H9 (cell line): Measurements from ENCODE around the gene GID8. TPM values are rescaled to one million over a fixed set of nuclear protein-coding genes. Genes with fewer than 3 reads are reported as not detected.
A peak's percentile ranks its signal among the peaks of the same experiment; 100 is the strongest.

Source experiments
- DNase-seq: peaks from one replicate; pipeline ENCODE4 v3.0.0-alpha.2; 2017
- H2AFZ ChIP-seq: one replicate; pipeline ENCODE4 v1.6.1; 2013; ENCODE audit warnings: mild to moderate bottlenecking, low read length, control low read depth, moderate library complexity
- H2AK5ac ChIP-seq: 2 replicates; pipeline ENCODE4 v1.6.1; 2013; ENCODE audit warnings: low read length, control low read depth, mixed read lengths; ENCODE audit not compliant: insufficient read length
- H2BK120ac ChIP-seq: one replicate; pipeline ENCODE4 v1.6.1; 2013; ENCODE audit warnings: low read depth, mild to moderate bottlenecking, low read length, control low read depth, inconsistent platforms; ENCODE audit not compliant: poor library complexity, severe bottlenecking
- H2BK12ac ChIP-seq: 2 replicates; pipeline ENCODE4 v1.6.1; 2013; ENCODE audit warnings: low read length, control low read depth, mixed read lengths, low read depth; ENCODE audit not compliant: insufficient read length
- H2BK15ac ChIP-seq: 2 replicates; pipeline ENCODE4 v1.6.1; 2013; ENCODE audit warnings: low read depth, low read length, control low read depth
- H2BK20ac ChIP-seq: one replicate; pipeline ENCODE4 v1.6.1; 2013; ENCODE audit warnings: low read depth, mild to moderate bottlenecking, low read length, control low read depth, inconsistent platforms; ENCODE audit not compliant: poor library complexity, severe bottlenecking
- H2BK5ac ChIP-seq: 2 replicates; pipeline ENCODE4 v1.6.1; 2013; ENCODE audit warnings: low read length, control low read depth, mixed read lengths; ENCODE audit not compliant: insufficient read length
- H3K14ac ChIP-seq: 2 replicates; pipeline ENCODE4 v1.6.1; 2013; ENCODE audit warnings: low read length, control low read depth; ENCODE audit not compliant: insufficient read depth
- H3K18ac ChIP-seq: 2 replicates; pipeline ENCODE4 v1.6.1; 2013; ENCODE audit warnings: low read depth, mild to moderate bottlenecking, mixed read lengths, low read length, control low read depth; ENCODE audit not compliant: insufficient read length
- H3K23ac ChIP-seq: 2 replicates; pipeline ENCODE4 v1.6.1; 2013; ENCODE audit warnings: low read length, control low read depth, mixed read lengths, low read depth; ENCODE audit not compliant: insufficient read length
- H3K23me2 ChIP-seq: 2 replicates; pipeline ENCODE4 v1.6.1; 2013; ENCODE audit warnings: low read depth, mild to moderate bottlenecking, mixed read lengths, low read length, control low read depth; ENCODE audit not compliant: insufficient read length, poor library complexity, severe bottlenecking
- H3K27ac ChIP-seq: 2 replicates; pipeline ENCODE4 v1.5.1; 2013; ENCODE audit warnings: low read length, control low read depth, mixed read lengths, low read depth; ENCODE audit not compliant: insufficient read length
- H3K27me3 ChIP-seq: 2 replicates; pipeline ENCODE4 v1.6.1; 2013; ENCODE audit warnings: low read length, control low read depth, inconsistent platforms; ENCODE audit not compliant: insufficient read depth
- H3K4ac ChIP-seq: 2 replicates; pipeline ENCODE4 v1.6.1; 2013; ENCODE audit warnings: low read depth, mild to moderate bottlenecking, control low read depth, inconsistent platforms, low read length, moderate library complexity
- H3K4me1 ChIP-seq: 2 replicates; pipeline ENCODE4 v1.6.1; 2013; ENCODE audit warnings: low read length, control low read depth, inconsistent platforms; ENCODE audit not compliant: insufficient read depth
- H3K4me2 ChIP-seq: 2 replicates; pipeline ENCODE4 v1.6.1; 2013; ENCODE audit warnings: low read length, control low read depth, mixed read lengths; ENCODE audit not compliant: insufficient read length, insufficient read depth
- H3K56ac ChIP-seq: 2 replicates; pipeline ENCODE4 v1.6.1; 2013; ENCODE audit warnings: low read depth, mild to moderate bottlenecking, mixed read lengths, low read length, control low read depth; ENCODE audit not compliant: insufficient read length
- H3K79me1 ChIP-seq: 2 replicates; pipeline ENCODE4 v1.6.1; 2013; ENCODE audit warnings: low read depth, mild to moderate bottlenecking, moderate library complexity, low read length, control low read depth, inconsistent platforms; ENCODE audit not compliant: insufficient read depth, poor library complexity, severe bottlenecking
- H3K79me2 ChIP-seq: 2 replicates; pipeline ENCODE4 v1.6.1; 2013; ENCODE audit warnings: low read length, control low read depth, inconsistent platforms; ENCODE audit not compliant: insufficient read depth
- H3K9ac ChIP-seq: 2 replicates; pipeline ENCODE4 v1.6.1; 2013; ENCODE audit warnings: low read length, control low read depth, mixed read lengths; ENCODE audit not compliant: insufficient read length; ENCODE audit errors: extremely low read depth
- H3K9me3 ChIP-seq: one replicate; pipeline ENCODE4 v1.6.1; 2013; ENCODE audit warnings: low read depth, low read length, inconsistent platforms; ENCODE audit not compliant: control insufficient read depth
- H3T11ph ChIP-seq: one replicate; pipeline ENCODE4 v1.6.1; 2013; ENCODE audit warnings: mild to moderate bottlenecking, low read length, control low read depth, inconsistent platforms
- H4K20me1 ChIP-seq: one replicate; pipeline ENCODE4 v1.6.1; 2013; ENCODE audit not compliant: control insufficient read depth, insufficient read length, insufficient read depth
- H4K5ac ChIP-seq: 2 replicates; pipeline ENCODE4 v1.6.1; 2013; ENCODE audit warnings: low read depth, mild to moderate bottlenecking, mixed read lengths, low read length, control low read depth; ENCODE audit not compliant: insufficient read length
- H4K8ac ChIP-seq: replicated peaks from 2 replicates; pipeline ENCODE4 v1.6.1; 2013; ENCODE audit warnings: low read length, control low read depth, mixed read lengths, low read depth; ENCODE audit not compliant: insufficient read length
- H4K91ac ChIP-seq: 2 replicates; pipeline ENCODE4 v1.6.1; 2013; ENCODE audit warnings: low read depth, mild to moderate bottlenecking, moderate library complexity, mixed read lengths, low read length, control low read depth; ENCODE audit not compliant: insufficient read length
- H3K27ac Mint-ChIP-seq, 3 experiments: 2 replicates in 2 of 3; 3 replicates in 1 of 3; pipeline ENCODE4 v1.8.0; 2020 to 2021; ENCODE audit warnings: mixed read lengths in 3 of 3, mild to moderate bottlenecking in 1 of 3, moderate library complexity in 1 of 3
- H3K27me3 Mint-ChIP-seq: 2 replicates; pipeline ENCODE4 v1.8.0; 2021; ENCODE audit warnings: low read depth, mild to moderate bottlenecking, moderate library complexity, mixed read lengths
- H3K36me3 Mint-ChIP-seq, 3 experiments: 2 replicates in 2 of 3; 3 replicates in 1 of 3; pipeline ENCODE4 v1.8.0; 2020 to 2021; ENCODE audit warnings: low read depth in 3 of 3, mixed read lengths in 3 of 3; ENCODE audit not compliant: insufficient read depth in 1 of 3
- H3K4me1 Mint-ChIP-seq, 2 experiments: 2 replicates each; pipeline ENCODE4 v1.8.0; 2020; ENCODE audit warnings: mixed read lengths in 2 of 2
- H3K4me3 Mint-ChIP-seq, 2 experiments: 2 replicates in 1 of 2; 3 replicates in 1 of 2; pipeline ENCODE4 v1.8.0; 2020 to 2021; ENCODE audit warnings: mild to moderate bottlenecking in 2 of 2, mixed read lengths in 2 of 2, moderate library complexity in 1 of 2
- H3K9me3 Mint-ChIP-seq, 2 experiments: 2 replicates in 1 of 2; 3 replicates in 1 of 2; pipeline ENCODE4 v1.8.0; 2020; ENCODE audit warnings: mild to moderate bottlenecking in 2 of 2, mixed read lengths in 2 of 2, moderate library complexity in 1 of 2
- WGBS: extraction: QIAGEN DNeasy Blood & Tissue Kit; methylation state at CpG from one replicate; pipeline ENCODE4 v1.1.7; 2013; ENCODE audit warnings: missing lambda C conversion rate, low lambda C conversion rate, mixed read lengths; ENCODE audit not compliant: insufficient read length; ENCODE audit errors: extremely low coverage; 5-methylcytosine and 5-hydroxymethylcytosine counted together
- total RNA-seq: library from RNA; stranded (reverse); gene quantifications from 2 replicates; pipeline ENCODE4 v1.2.1, GENCODE V29; 2021
- TF ChIP-seq, protein P1 (sequence below): fragments of 200-600 bp; sonication (generic); conservative IDR thresholded peaks from 3 replicates; pipeline ENCODE4 v1.8.0; 2021; ENCODE audit warnings: antibody characterized with exemption, mild to moderate bottlenecking

GID8 gene
- total RNA-seq, 1 experiment from 2014 or later: 60.9 TPM

DNA sequence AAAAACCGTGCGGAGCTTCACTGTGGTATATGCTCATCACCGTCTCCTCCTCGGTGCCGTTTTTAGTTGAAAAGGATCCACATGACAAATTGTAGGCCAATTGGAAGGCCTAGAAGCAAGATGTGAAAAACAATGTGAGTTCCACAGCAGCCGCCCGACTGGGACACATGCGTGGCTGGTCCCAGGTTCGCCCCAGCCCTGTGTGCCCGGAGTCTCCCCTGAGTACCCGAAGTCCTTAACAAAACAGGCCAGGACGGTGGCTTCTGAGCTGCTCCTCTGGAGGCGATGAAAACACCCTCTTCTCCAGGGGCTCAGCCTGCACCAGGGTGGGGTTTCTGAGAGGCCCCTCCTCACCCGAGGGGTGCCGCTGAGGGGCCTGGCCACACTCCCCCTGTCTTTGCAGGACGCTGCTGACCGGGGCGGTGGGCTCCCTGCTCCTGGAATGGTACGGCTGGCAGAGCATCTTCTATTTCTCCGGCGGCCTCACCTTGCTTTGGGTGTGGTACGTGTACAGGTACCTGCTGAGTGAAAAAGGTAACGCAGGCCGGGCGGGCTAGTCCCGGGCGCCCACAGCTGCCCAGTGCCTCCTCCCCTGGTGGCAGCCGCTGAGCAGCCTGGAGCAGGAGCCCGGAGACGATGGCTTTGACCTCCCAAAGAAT is 24.4 kb downstream of the GID8 start:
- Histone ChIP-seq H3K79me1 (no peaks in the 10 kb centered on the region), H4K91ac (no peak overlapping the region), H2AK5ac (no peak overlapping the region), H4K5ac (no peak overlapping the region), H2BK5ac (no peak overlapping the region), H4K20me1 (no peaks in the 10 kb centered on the region), H3K79me2 (no peaks in the 10 kb centered on the region), H3K4ac (no peak overlapping the region), H3K14ac (no peak overlapping the region), H3T11ph (no peak overlapping the region), H2BK12ac (no peak overlapping the region), H3K27me3 (no peaks in the 10 kb centered on the region), H3K23ac (no peak overlapping the region), H4K8ac (no peak overlapping the region), H3K23me2 (no peaks in the 10 kb centered on the region), H2AFZ (no peak overlapping the region), H3K27ac (no peak overlapping the region), H2BK20ac (no peak overlapping the region), H2BK15ac (no peak overlapping the region), H3K56ac (no peak overlapping the region), H3K9me3 (no peaks in the 10 kb centered on the region), H3K18ac (no peak overlapping the region), H3K4me2 (no peak overlapping the region), H3K4me1 (no peaks in the 10 kb centered on the region), H3K9ac (no peak overlapping the region), H2BK120ac (no peak overlapping the region)
- H3K27me3 Mint-ChIP-seq: no peaks in the 10 kb centered on the region
- DNase-seq: no peak
- H3K27ac Mint-ChIP-seq: peak overlapping the region in 1 of 3 experiments; percentile 25; a peak in 1 of 7 replicates
- TF ChIP-seq, protein P1, sequence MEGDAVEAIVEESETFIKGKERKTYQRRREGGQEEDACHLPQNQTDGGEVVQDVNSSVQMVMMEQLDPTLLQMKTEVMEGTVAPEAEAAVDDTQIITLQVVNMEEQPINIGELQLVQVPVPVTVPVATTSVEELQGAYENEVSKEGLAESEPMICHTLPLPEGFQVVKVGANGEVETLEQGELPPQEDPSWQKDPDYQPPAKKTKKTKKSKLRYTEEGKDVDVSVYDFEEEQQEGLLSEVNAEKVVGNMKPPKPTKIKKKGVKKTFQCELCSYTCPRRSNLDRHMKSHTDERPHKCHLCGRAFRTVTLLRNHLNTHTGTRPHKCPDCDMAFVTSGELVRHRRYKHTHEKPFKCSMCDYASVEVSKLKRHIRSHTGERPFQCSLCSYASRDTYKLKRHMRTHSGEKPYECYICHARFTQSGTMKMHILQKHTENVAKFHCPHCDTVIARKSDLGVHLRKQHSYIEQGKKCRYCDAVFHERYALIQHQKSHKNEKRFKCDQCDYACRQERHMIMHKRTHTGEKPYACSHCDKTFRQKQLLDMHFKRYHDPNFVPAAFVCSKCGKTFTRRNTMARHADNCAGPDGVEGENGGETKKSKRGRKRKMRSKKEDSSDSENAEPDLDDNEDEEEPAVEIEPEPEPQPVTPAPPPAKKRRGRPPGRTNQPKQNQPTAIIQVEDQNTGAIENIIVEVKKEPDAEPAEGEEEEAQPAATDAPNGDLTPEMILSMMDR: no peak
- no peak overlapping the region for H3K4me3 Mint-ChIP-seq
- H3K36me3 Mint-ChIP-seq: peaks cover 2 to 23% (median 7%) of the 10 kb centered on the region in 3 experiments; a peak in 4 of 7 replicates
- no CpG with 5 or more reads among the region's 30 CpGs for WGBS
- H3K4me1 Mint-ChIP-seq: peaks cover 0 to 7% of the 10 kb centered on the region in 2 experiments; a peak in 1 of 4 replicates
- H3K9me3 Mint-ChIP-seq: no peaks in the 10 kb centered on the region
